ENCODE results near the gene SLC6A11.

The SLC6A11 gene

DNA sequence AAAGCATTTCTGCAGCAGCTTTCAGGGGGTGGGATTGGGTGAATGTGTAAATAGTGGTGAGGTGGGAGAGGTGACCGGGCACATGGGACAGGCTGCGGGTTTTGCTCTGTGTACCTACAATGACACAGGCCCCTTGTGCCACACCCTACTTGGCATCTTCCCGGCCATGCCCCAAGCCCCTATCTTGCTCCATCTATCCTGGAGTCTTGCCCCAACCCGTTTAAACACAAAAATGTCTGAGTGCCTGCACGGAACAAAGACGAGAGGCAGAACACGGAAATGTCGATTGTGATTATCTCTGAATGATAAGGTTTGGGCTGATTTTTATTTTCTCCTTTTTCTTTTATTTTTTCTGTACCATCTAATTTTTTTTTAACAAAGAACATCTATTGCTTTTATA is 130.5 kb downstream of the SLC6A11 start:
- no peak overlapping the region for H3K27ac ChIP-seq

DNA sequence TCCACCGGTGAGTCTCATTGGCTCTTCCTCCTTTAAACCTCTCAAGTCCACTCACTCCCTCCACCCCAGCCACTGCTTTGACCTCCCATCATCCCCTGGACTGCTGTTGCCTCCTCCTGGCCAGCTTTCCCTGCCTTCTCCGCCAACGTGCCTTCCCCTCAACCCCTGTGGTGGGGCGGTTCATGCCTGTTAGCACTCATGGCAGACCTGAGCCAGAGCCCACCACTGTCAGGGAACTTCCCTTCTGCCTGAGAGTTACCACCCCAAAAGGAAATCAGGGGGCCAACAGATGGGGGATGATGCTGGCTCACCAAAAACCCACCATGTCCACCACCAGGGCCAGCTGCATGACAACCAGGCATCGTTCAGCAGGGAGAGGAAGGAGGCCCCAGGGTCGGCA is 132.3 kb downstream of the SLC6A11 start:
- Histone ChIP-seq H3K4me1 (ENCODE audit: low read depth, poor library complexity, severe bottlenecking) (no peaks in the 10 kb centered on the region), H3K27ac (no peak overlapping the region), H4K20me1 (ENCODE audit: insufficient read depth) (no peaks in the 10 kb centered on the region), H3K36me3 (ENCODE audit: insufficient read depth) (no peaks in the 10 kb centered on the region), H3K4me2 (no peak overlapping the region), H3K4me3 (IDR thresholded peaks at IDR 0.05; ENCODE audit: insufficient read depth, low read depth, low read length) (no peak overlapping the region), H3K27me3 (ENCODE audit: insufficient read depth, low read depth) (no peaks in the 10 kb centered on the region), H2AFZ (ENCODE audit: low read depth) (no peak overlapping the region), H3K9ac (no peak overlapping the region), H3K79me2 (ENCODE audit: insufficient read depth, low read depth) (no peaks in the 10 kb centered on the region)
- TF ChIP-seq, protein P1, sequence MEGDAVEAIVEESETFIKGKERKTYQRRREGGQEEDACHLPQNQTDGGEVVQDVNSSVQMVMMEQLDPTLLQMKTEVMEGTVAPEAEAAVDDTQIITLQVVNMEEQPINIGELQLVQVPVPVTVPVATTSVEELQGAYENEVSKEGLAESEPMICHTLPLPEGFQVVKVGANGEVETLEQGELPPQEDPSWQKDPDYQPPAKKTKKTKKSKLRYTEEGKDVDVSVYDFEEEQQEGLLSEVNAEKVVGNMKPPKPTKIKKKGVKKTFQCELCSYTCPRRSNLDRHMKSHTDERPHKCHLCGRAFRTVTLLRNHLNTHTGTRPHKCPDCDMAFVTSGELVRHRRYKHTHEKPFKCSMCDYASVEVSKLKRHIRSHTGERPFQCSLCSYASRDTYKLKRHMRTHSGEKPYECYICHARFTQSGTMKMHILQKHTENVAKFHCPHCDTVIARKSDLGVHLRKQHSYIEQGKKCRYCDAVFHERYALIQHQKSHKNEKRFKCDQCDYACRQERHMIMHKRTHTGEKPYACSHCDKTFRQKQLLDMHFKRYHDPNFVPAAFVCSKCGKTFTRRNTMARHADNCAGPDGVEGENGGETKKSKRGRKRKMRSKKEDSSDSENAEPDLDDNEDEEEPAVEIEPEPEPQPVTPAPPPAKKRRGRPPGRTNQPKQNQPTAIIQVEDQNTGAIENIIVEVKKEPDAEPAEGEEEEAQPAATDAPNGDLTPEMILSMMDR (conservative IDR thresholded peaks at IDR 0.05; ENCODE audit: low read depth, low read length): no peak

More for the DNA sequence above, 130.5 kb downstream of the SLC6A11 start:
- no peaks in the 10 kb centered on the region for H4K20me1 ChIP-seq (ENCODE audit: insufficient read depth)
- H3K4me2 ChIP-seq: no peak overlapping the region
- H3K9ac ChIP-seq: no peak overlapping the region
- no peaks in the 10 kb centered on the region for H3K27me3 ChIP-seq (ENCODE audit: insufficient read depth, low read depth)
- no peaks in the 10 kb centered on the region for H3K4me1 ChIP-seq (ENCODE audit: low read depth, poor library complexity, severe bottlenecking)
- H3K36me3 ChIP-seq (ENCODE audit: insufficient read depth): no peaks in the 10 kb centered on the region
- H3K79me2 ChIP-seq (ENCODE audit: insufficient read depth, low read depth): no peaks in the 10 kb centered on the region
- H2AFZ ChIP-seq (ENCODE audit: low read depth): no peak overlapping the region
- no peak overlapping the region for H3K4me3 ChIP-seq (IDR thresholded peaks at IDR 0.05; ENCODE audit: insufficient read depth, low read depth, low read length)
- TF ChIP-seq, protein P1 (conservative IDR thresholded peaks at IDR 0.05; ENCODE audit: low read depth, low read length): no peak

DNA sequence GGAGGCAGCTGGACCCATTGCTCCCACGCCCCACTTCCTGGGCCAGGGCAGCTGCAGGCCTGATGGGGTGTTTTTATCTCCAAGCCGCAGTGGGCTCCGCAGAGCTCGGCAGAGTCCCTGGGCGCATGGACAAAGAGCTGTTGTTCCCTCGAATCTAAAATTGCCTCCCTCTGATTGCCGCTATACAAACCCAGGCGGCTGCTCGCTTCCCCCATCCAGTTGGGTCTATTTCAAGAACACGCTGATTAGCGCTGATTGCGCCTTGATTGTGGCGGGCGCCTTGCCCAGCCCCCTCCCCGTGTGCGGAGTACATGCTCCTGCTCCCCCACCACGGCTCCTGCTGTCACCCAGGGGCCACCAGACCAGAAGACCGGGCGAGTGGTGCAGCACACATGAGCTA is 133.2 kb downstream of the SLC6A11 start:
- Histone ChIP-seq H3K4me2 (no peak overlapping the region), H4K20me1 (ENCODE audit: insufficient read depth) (no peaks in the 10 kb centered on the region), H3K9ac (no peak overlapping the region), H3K27me3 (ENCODE audit: insufficient read depth, low read depth) (no peaks in the 10 kb centered on the region), H3K4me1 (ENCODE audit: low read depth, poor library complexity, severe bottlenecking) (no peaks in the 10 kb centered on the region), H3K4me3 (IDR thresholded peaks at IDR 0.05; ENCODE audit: insufficient read depth, low read depth, low read length) (no peak overlapping the region), H2AFZ (ENCODE audit: low read depth) (no peak overlapping the region), H3K27ac (no peak overlapping the region), H3K79me2 (ENCODE audit: insufficient read depth, low read depth) (no peaks in the 10 kb centered on the region), H3K36me3 (ENCODE audit: insufficient read depth) (no peaks in the 10 kb centered on the region)
- TF ChIP-seq, protein P1 (conservative IDR thresholded peaks at IDR 0.05; ENCODE audit: low read depth, low read length): no peak

DNA sequence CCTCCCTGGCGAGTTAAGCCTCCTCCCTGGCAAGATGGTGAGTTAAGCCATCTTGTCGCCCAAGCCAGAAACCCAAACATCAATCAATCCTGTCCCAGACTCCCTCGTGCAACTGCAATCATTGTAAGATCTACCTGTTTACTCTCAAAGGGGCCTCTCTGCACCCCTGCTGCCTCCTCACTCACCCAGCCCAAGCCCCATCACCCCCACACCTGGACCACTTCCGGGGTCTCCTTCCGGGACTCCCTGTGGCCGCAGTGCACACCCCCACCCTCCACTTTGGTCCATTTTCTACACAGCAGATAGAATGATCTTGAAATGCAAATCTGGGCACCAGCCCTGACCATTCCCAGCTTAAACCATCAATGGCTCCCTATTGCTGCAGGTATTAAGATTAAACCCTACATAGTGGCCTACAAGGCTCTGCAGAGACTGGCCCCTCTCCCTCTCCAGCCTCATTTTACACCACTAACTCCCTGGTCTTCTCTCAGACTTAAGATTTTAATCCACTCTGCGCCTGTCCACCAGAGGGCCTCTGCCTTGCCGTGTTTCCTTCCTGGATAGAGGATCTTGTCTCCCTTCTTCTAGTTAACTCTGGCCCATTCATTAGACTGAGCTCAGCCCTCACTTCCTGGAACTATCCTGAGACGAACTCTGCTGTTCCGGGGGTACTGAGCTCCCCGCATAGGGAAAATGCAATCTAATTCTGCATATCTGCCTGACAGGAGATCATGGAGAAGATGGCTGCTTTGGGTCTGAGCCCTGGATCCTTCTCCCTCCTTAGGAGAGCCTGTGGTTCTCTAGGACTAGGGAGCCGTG is 134.7 kb downstream of the SLC6A11 start:
- TF ChIP-seq, protein P1 (conservative IDR thresholded peaks at IDR 0.05; ENCODE audit: low read depth, low read length): peak; percentile 37; the same call in 1 of the 2 replicates
- no peaks in the 10 kb centered on the region for H3K79me2 ChIP-seq (ENCODE audit: insufficient read depth, low read depth)
- H3K9ac ChIP-seq: no peak overlapping the region
- H3K4me3 ChIP-seq (IDR thresholded peaks at IDR 0.05; ENCODE audit: insufficient read depth, low read depth, low read length): no peak overlapping the region
- H3K27me3 ChIP-seq (ENCODE audit: insufficient read depth, low read depth): no peaks in the 10 kb centered on the region
- H4K20me1 ChIP-seq (ENCODE audit: insufficient read depth): no peaks in the 10 kb centered on the region
- H3K4me2 ChIP-seq: no peak overlapping the region
- no peaks in the 10 kb centered on the region for H3K4me1 ChIP-seq (ENCODE audit: low read depth, poor library complexity, severe bottlenecking)
- no peak overlapping the region for H3K27ac ChIP-seq
- no peaks in the 10 kb centered on the region for H3K36me3 ChIP-seq (ENCODE audit: insufficient read depth)
- H2AFZ ChIP-seq (ENCODE audit: low read depth): no peak overlapping the region

Measured in KMS-11 (cell line).